ENCODE measurements around the gene HOXC13. TPM values are rescaled to one million over a fixed set of nuclear protein-coding genes. Genes with fewer than 3 reads are reported as not detected.

HOXC13 gene
- total RNA-seq (2022): not detected in 2 replicates
- Bru-seq, nascent RNA: percentile 15 among the genes with signal in this experiment
- BruChase-seq, experiment 1, labeled RNA remaining after a 6-hour chase: not detected
- BruChase-seq, experiment 2, labeled RNA remaining after a 2-hour chase: percentile 13 among the genes with signal in this experiment
- long read RNA-seq: 0 reads

- peak; percentile 67 for DNase-seq
- Mint-ChIP-seq H3K4me3 (ENCODE audit: low read depth, unreplicated experiment) (peak within 1 kb of the TSS; percentile 33), H3K27ac (ENCODE audit: unreplicated experiment) (no peak within 1 kb of the TSS), H3K27me3 (ENCODE audit: unreplicated experiment) (peaks cover 97% of the 10 kb centered on the region), H3K9me3 (ENCODE audit: low read depth, unreplicated experiment) (no peaks in the 10 kb centered on the region), H3K36me3 (ENCODE audit: insufficient read depth, unreplicated experiment) (no peaks in the 10 kb centered on the region), H3K4me1 (ENCODE audit: low read depth, unreplicated experiment) (no peaks in the 10 kb centered on the region)
- no TSS peak for BruUV-seq (replicated peaks)
- TF ChIP-seq CTCF (IDR thresholded peaks at IDR 0.05; ENCODE audit: unreplicated experiment): no peak
- intact Hi-C loops (cut with micrococcal nuclease; ENCODE audit: unreplicated experiment): no loop called here
- CTCF ChIA-PET: interaction anchor here (0.6 kb wide), 3 partner anchors 12 to 107 kb away, joined by 3 to 4 read pairs (median 3); no protein-coding TSS in a partner anchor
Measured at GRCh38 chr12:53938326-53939140, at the start of gene HOXC13. TSS of gene HOXC13 (plus strand) at chr12:53938831. CDS start at chr12:53938907, 76 bp downstream.

GRCh38 chr12:53890081-53890480 is 48.5 kb upstream of the HOXC13 start:
- no peak for TF ChIP-seq CTCF (IDR thresholded peaks at IDR 0.05; ENCODE audit: unreplicated experiment)
- H3K4me3 Mint-ChIP-seq (ENCODE audit: low read depth, unreplicated experiment): no peak overlapping the region
- no peaks in the 10 kb centered on the region for H3K36me3 Mint-ChIP-seq (ENCODE audit: insufficient read depth, unreplicated experiment)
- CTCF ChIA-PET: no interaction called here
- BruUV-seq (replicated peaks): no TSS peak
- H3K9me3 Mint-ChIP-seq (ENCODE audit: low read depth, unreplicated experiment): no peaks in the 10 kb centered on the region
- H3K27ac Mint-ChIP-seq (ENCODE audit: unreplicated experiment): no peak overlapping the region
- H3K4me1 Mint-ChIP-seq (ENCODE audit: low read depth, unreplicated experiment): no peaks in the 10 kb centered on the region
- intact Hi-C loops (cut with micrococcal nuclease; ENCODE audit: unreplicated experiment): no loop called here
- no peak for DNase-seq
- peaks cover 71% of the 10 kb centered on the region for H3K27me3 Mint-ChIP-seq (ENCODE audit: unreplicated experiment)

GRCh38 chr12:53892762-53893395 is 45.8 kb upstream of the HOXC13 start:
- intact Hi-C loops (cut with micrococcal nuclease; ENCODE audit: unreplicated experiment): no loop called here
- no peak for TF ChIP-seq CTCF (IDR thresholded peaks at IDR 0.05; ENCODE audit: unreplicated experiment)
- H3K27ac Mint-ChIP-seq (ENCODE audit: unreplicated experiment): no peak overlapping the region
- no peak overlapping the region for H3K4me3 Mint-ChIP-seq (ENCODE audit: low read depth, unreplicated experiment)
- no peaks in the 10 kb centered on the region for H3K36me3 Mint-ChIP-seq (ENCODE audit: insufficient read depth, unreplicated experiment)
- no peaks in the 10 kb centered on the region for H3K4me1 Mint-ChIP-seq (ENCODE audit: low read depth, unreplicated experiment)
- no peaks in the 10 kb centered on the region for H3K9me3 Mint-ChIP-seq (ENCODE audit: low read depth, unreplicated experiment)
- CTCF ChIA-PET: no interaction called here
- no peak for DNase-seq
- no TSS peak for BruUV-seq (replicated peaks)
- H3K27me3 Mint-ChIP-seq (ENCODE audit: unreplicated experiment): peaks cover 80% of the 10 kb centered on the region

GRCh38 chr12:53899230-53899629 is 39.4 kb upstream of the HOXC13 start:
- Mint-ChIP-seq H3K9me3 (ENCODE audit: low read depth, unreplicated experiment) (no peaks in the 10 kb centered on the region), H3K27me3 (ENCODE audit: unreplicated experiment) (peaks cover 68% of the 10 kb centered on the region), H3K4me3 (ENCODE audit: low read depth, unreplicated experiment) (no peak overlapping the region), H3K36me3 (ENCODE audit: insufficient read depth, unreplicated experiment) (no peaks in the 10 kb centered on the region), H3K4me1 (ENCODE audit: low read depth, unreplicated experiment) (no peaks in the 10 kb centered on the region), H3K27ac (ENCODE audit: unreplicated experiment) (no peak overlapping the region)
- no peak for TF ChIP-seq CTCF (IDR thresholded peaks at IDR 0.05; ENCODE audit: unreplicated experiment)
- no peak for DNase-seq
- intact Hi-C loops (cut with micrococcal nuclease; ENCODE audit: unreplicated experiment): no loop called here
- BruUV-seq (replicated peaks): no TSS peak
- CTCF ChIA-PET: interaction anchor here (0.7 to 0.8 kb wide), 3 partner anchors 10 to 1796 kb away, joined by 3 to 4 read pairs (median 4); no protein-coding TSS in a partner anchor

Measured in Calu3 (cell line).